GM12873 (cell line): ENCODE measurements around the gene KLHL29.

Experiments
- TF ChIP-seq, protein P1 (sequence below): IDR thresholded peaks from 2 replicates; pipeline ENCODE4 v1.5.1; 2012; ENCODE audit warnings: low read depth, mild to moderate bottlenecking, moderate library complexity, low read length, control low read depth; ENCODE audit not compliant: insufficient read depth; ENCODE audit errors: missing control alignments

KLHL29 gene

GRCh38 chr2:23359631-23360567, 25.1 kb upstream of the KLHL29 start:
- TF ChIP-seq, protein P1, sequence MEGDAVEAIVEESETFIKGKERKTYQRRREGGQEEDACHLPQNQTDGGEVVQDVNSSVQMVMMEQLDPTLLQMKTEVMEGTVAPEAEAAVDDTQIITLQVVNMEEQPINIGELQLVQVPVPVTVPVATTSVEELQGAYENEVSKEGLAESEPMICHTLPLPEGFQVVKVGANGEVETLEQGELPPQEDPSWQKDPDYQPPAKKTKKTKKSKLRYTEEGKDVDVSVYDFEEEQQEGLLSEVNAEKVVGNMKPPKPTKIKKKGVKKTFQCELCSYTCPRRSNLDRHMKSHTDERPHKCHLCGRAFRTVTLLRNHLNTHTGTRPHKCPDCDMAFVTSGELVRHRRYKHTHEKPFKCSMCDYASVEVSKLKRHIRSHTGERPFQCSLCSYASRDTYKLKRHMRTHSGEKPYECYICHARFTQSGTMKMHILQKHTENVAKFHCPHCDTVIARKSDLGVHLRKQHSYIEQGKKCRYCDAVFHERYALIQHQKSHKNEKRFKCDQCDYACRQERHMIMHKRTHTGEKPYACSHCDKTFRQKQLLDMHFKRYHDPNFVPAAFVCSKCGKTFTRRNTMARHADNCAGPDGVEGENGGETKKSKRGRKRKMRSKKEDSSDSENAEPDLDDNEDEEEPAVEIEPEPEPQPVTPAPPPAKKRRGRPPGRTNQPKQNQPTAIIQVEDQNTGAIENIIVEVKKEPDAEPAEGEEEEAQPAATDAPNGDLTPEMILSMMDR = no peak

DNA sequence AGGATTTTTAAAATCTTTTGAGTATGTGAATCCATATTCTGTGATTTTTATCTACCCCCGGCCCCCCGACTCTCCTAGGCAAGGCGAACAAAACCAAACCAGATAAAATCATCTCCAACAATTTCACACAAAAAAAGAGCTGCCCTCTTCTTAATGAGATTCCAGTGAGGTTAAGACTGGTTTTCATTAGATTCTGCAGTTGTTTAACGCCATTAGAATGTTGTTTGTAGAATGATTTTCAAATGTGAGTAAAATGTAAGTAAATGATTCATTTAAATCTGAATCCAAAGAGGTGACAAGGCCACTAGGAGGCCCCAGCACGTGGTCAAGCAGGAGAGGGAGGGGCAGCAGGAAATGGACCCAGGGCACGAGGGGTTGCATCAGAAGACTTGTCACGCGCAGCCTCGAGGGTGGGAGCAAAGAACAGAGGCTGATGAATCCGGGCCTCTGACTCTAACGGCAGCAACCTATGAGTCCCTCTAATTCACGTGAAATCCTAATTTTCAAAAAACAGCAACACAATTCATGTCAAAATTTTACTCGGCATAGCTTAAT, 24.3 kb upstream of the KLHL29 start:
- TF ChIP-seq, protein P1 = no peak

GRCh38 chr2:23361152-23361551, 23.8 kb upstream of the KLHL29 start:
- TF ChIP-seq, protein P1 = no peak

DNA sequence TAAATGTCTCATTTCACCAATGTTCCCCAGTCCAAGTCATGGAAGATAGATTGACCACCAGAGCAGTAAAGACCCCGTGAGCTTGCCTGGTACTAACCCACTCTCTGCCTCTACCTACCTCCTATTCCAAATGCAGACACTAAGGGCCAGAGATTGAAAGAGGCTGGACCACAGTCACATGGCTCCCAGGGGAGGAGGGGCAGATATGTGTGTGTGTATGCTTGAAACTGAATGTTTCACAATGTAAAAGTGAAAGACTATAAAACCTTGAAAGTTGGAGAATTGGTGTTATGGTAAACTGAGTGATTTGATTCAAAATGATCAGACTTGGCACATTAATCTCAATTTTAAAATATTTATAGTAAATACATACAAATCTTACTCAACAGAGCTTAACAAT, 21.7 kb upstream of the KLHL29 start:
- TF ChIP-seq, protein P1 = no peak

- TF ChIP-seq, protein P1 = no peak
Observed at GRCh38 chr2:23363831-23364230, 21.1 kb upstream of the KLHL29 start.

DNA sequence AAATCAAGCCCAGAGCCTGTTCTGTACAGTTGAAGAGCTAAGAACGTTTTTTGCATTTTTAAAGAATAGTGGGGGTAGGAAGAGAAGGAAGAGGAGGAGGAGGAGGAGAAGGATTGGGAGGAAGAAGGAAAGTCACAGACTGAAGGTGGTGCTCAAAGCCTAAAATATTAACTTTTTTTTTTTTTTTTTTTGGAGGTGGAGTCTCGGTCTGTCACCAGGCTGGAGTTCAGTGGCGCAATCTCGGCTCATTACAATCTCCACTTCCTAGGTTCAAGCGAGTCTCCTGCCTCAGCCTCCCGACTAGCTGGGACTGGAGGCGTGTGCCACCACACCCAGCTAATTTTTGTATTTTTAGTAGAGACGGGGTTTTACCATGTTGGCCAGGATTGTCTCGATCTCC, 18.3 kb upstream of the KLHL29 start:
- TF ChIP-seq, protein P1 = no peak

DNA sequence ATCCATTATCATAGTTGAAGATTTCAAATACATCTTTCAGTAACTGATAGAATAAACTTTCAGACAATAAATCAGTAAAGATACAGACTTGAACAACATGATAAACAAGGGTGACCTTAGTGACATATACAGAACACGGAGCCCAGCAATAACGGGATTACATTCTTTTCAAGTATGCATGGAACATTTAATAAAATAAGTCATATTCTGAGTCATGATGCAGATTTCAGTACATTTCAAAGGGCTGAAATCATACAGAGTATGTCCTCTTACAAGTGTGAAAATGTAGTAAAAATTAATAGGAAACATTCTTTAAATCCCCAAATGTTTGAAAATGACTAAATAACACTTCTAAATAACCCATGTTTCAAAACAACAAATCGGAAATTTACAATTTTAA, 17.2 kb upstream of the KLHL29 start:
- TF ChIP-seq, protein P1 = no peak
